SK-N-SH treated with all-trans-retinoic acid at 6 μM for 48 hours (cell line): ENCODE results near the gene ABHD5.

Experiments used
- ATAC-seq: fragments of 200-7000 bp; cut with Tn5 transposase; 3 replicates; pipeline ENCODE4 v1.9.1; 2020; ENCODE audit warnings: mild to moderate bottlenecking, moderate library complexity
- ARNTL ChIP-seq: fragments of 450-650 bp; formaldehyde crosslinking; IDR thresholded peaks from 2 replicates; pipeline ENCODE4 v1.5.0; 2020; ENCODE audit warnings: low read depth, mild to moderate bottlenecking, moderate library complexity, borderline replicate concordance
- BACH2 ChIP-seq: fragments of 250-450 bp; sonication (Bioruptor Pico); IDR thresholded peaks from 2 replicates; pipeline ENCODE4 v1.9.0; 2021; ENCODE audit warnings: mild to moderate bottlenecking, borderline replicate concordance
- CSDC2 ChIP-seq: fragments of 250-450 bp; sonication (Bioruptor Pico); IDR thresholded peaks from 2 replicates; pipeline ENCODE4 v1.5.0; 2020; ENCODE audit warnings: mild to moderate bottlenecking, moderate library complexity
- ESRRG ChIP-seq: fragments of 250-450 bp; sonication (Bioruptor Pico); IDR thresholded peaks from 2 replicates; pipeline ENCODE4 v1.6.1; 2021; ENCODE audit warnings: mild to moderate bottlenecking
- GLIS3 ChIP-seq: fragments of 250-450 bp; sonication (Bioruptor Pico); IDR thresholded peaks from 2 replicates; pipeline ENCODE4 v1.5.0; 2020; ENCODE audit warnings: mild to moderate bottlenecking, moderate library complexity
- ISL1 ChIP-seq: fragments of 250-450 bp; sonication (Bioruptor Pico); IDR thresholded peaks from 2 replicates; pipeline ENCODE4 v2.1.2; 2022; ENCODE audit warnings: mild to moderate bottlenecking, moderate library complexity
- OSR1 ChIP-seq: fragments of 250-450 bp; sonication (Bioruptor Pico); IDR thresholded peaks from 2 replicates; pipeline ENCODE4 v1.8.0; 2022; ENCODE audit warnings: moderate library complexity, mild to moderate bottlenecking, inconsistent platforms
- PPARA ChIP-seq: fragments of 250-450 bp; sonication (Bioruptor Pico); IDR thresholded peaks from 2 replicates; pipeline ENCODE4 v1.5.0; 2020; ENCODE audit warnings: mild to moderate bottlenecking, borderline replicate concordance
- RARB ChIP-seq: fragments of 250-450 bp; sonication (Bioruptor Pico); IDR thresholded peaks from 2 replicates; pipeline ENCODE4 v1.8.0; 2021; ENCODE audit warnings: mild to moderate bottlenecking, moderate library complexity
- SNAI2 ChIP-seq: fragments of 250-450 bp; sonication (Bioruptor Pico); IDR thresholded peaks from 2 replicates; pipeline ENCODE4 v1.5.0; 2020; ENCODE audit warnings: mild to moderate bottlenecking, moderate library complexity
- TOX ChIP-seq: fragments of 250-450 bp; sonication (Bioruptor Pico); IDR thresholded peaks from 2 replicates; pipeline ENCODE4 v1.8.0; 2021; ENCODE audit warnings: mild to moderate bottlenecking, moderate library complexity, borderline replicate concordance
- ZC3H10 ChIP-seq: fragments of 250-450 bp; sonication (Bioruptor Pico); IDR thresholded peaks from 2 replicates; pipeline ENCODE4 v1.5.1; 2021; ENCODE audit warnings: mild to moderate bottlenecking, moderate library complexity
- ZFP3 ChIP-seq: fragments of 250-450 bp; sonication (Bioruptor Pico); IDR thresholded peaks from 2 replicates; pipeline ENCODE4 v1.5.0; 2020; ENCODE audit warnings: mild to moderate bottlenecking, moderate library complexity
- ZFP30 ChIP-seq: fragments of 450-650 bp; formaldehyde crosslinking; IDR thresholded peaks from 2 replicates; pipeline ENCODE4 v1.5.0; 2022; ENCODE audit warnings: mild to moderate bottlenecking, moderate library complexity
- ZNF565 ChIP-seq: fragments of 450-650 bp; formaldehyde crosslinking; conservative IDR thresholded peaks from 2 replicates; pipeline ENCODE4 v1.5.0; 2020; ENCODE audit warnings: low read depth, mild to moderate bottlenecking, moderate library complexity
- ZNF70 ChIP-seq: fragments of 450-650 bp; formaldehyde crosslinking; IDR thresholded peaks from 2 replicates; pipeline ENCODE4 v1.5.0; 2020; ENCODE audit warnings: mild to moderate bottlenecking, moderate library complexity
- ZNF8 ChIP-seq: fragments of 450-650 bp; formaldehyde crosslinking; IDR thresholded peaks from 2 replicates; pipeline ENCODE4 v1.5.0; 2020; ENCODE audit warnings: mild to moderate bottlenecking, moderate library complexity
- TF ChIP-seq, protein P1 (sequence below): fragments of 250-450 bp; sonication (Bioruptor Pico); IDR thresholded peaks from 2 replicates; pipeline ENCODE4 v1.5.1; 2020; ENCODE audit warnings: low read depth, mild to moderate bottlenecking, moderate library complexity
- TF ChIP-seq, protein P2 (sequence below): fragments of 250-450 bp; sonication (Bioruptor Pico); IDR thresholded peaks from 2 replicates; pipeline ENCODE4 v1.5.0; 2020; ENCODE audit warnings: mild to moderate bottlenecking, moderate library complexity
- TF ChIP-seq, protein P3 (sequence below): fragments of 250-450 bp; sonication (Bioruptor Pico); IDR thresholded peaks from 2 replicates; pipeline ENCODE4 v1.5.1; 2021; ENCODE audit warnings: mild to moderate bottlenecking, moderate library complexity
- TF ChIP-seq, protein P4 (sequence below): fragments of 250-450 bp; sonication (Bioruptor Pico); IDR thresholded peaks from 2 replicates; pipeline ENCODE4 v1.8.0; 2020; ENCODE audit warnings: mild to moderate bottlenecking, moderate library complexity, borderline replicate concordance

ABHD5 gene

DNA sequence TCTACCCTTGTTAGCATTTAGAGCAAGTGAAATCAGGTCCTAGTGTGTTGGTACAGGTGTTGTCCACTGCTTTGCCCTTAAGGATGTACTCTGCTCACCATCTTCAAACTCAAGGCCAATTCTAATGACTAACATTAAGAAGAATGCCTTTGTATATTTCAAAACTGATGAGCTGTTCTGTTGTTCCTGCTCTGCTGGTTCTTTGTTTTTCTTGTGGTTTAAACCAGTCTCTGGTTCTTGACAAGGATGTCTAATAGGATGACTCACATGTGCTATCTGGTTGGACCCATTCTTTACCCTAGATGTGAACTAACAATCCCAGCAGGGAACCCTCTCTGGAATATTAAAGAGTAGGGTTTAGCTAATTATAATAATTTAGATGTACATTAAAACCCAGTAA is 17.3 kb downstream of the ABHD5 start:
- TF ChIP-seq SNAI2 (CRISPR knock-in tag), result no peak
- TF ChIP-seq OSR1, result no peak
- 0 out of 2 replicates have a peak, but pooled peaks have one; percentile 53 for TF ChIP-seq ZFP3
- no peak for TF ChIP-seq CSDC2 (CRISPR knock-in tag)
- TF ChIP-seq ARNTL (CRISPR knock-in tag), result no peak
- ATAC-seq, result peak; percentile 88

DNA sequence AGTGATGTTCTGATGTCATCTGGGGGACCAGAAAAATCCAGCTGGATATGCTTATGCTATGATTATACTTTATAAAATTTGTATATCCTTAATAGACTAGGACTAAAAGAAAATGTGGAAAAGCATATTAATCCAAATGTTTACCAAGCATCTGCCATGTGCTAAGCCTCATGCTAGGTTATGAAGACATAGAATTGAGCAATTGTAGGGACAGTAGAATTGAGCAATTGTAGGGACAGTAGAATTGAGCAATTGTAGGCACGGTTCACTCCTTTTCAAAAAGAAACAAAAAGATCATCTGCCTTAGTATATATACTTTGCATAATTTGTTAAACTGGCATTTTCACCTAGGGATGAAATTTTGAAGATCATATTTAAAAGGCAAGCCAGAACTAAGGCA is 18.3 kb downstream of the ABHD5 start:
- TF ChIP-seq SNAI2 (CRISPR knock-in tag) (no peak), ARNTL (CRISPR knock-in tag) (no peak)
- no peak; the same call in 2 of the 3 replicates for ATAC-seq

DNA sequence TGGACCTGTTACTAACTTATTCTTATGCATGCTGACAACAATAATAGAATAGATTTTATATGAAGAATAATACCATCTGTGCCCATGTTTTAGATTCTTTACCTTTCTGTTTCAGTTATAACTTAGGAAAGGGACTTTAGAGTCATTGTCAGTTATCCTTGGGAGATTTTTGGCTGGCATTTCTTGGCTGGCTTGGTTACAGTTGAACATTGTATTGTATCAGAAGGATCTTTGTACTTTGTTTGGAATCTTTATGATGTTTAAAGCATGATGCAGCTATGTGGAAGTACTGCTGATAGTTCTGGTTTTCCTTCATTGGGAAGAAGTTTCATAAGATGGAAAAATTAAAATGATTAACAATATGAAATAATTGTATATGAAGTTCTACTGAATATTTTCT is 19.9 kb downstream of the ABHD5 start:
- TF ChIP-seq, protein P1, sequence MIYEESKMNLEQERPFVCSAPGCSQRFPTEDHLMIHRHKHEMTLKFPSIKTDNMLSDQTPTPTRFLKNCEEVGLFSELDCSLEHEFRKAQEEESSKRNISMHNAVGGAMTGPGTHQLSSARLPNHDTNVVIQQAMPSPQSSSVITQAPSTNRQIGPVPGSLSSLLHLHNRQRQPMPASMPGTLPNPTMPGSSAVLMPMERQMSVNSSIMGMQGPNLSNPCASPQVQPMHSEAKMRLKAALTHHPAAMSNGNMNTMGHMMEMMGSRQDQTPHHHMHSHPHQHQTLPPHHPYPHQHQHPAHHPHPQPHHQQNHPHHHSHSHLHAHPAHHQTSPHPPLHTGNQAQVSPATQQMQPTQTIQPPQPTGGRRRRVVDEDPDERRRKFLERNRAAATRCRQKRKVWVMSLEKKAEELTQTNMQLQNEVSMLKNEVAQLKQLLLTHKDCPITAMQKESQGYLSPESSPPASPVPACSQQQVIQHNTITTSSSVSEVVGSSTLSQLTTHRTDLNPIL (CRISPR knock-in tag), result no peak
- TF ChIP-seq PPARA (CRISPR knock-in tag) (no peak), ZC3H10 (CRISPR knock-in tag) (no peak), ISL1 (CRISPR knock-in tag) (no peak), GLIS3 (CRISPR knock-in tag) (no peak), RARB (CRISPR knock-in tag) (no peak), ZFP3 (no peak), ESRRG (CRISPR knock-in tag) (no peak), BACH2 (CRISPR knock-in tag) (no peak), ZNF70 (CRISPR knock-in tag) (no peak), ARNTL (CRISPR knock-in tag) (no peak), ZFP30 (CRISPR knock-in tag) (no peak), ZNF8 (CRISPR knock-in tag) (no peak), SNAI2 (CRISPR knock-in tag) (no peak), TOX (no peak), CSDC2 (CRISPR knock-in tag) (no peak)
- TF ChIP-seq, protein P2, sequence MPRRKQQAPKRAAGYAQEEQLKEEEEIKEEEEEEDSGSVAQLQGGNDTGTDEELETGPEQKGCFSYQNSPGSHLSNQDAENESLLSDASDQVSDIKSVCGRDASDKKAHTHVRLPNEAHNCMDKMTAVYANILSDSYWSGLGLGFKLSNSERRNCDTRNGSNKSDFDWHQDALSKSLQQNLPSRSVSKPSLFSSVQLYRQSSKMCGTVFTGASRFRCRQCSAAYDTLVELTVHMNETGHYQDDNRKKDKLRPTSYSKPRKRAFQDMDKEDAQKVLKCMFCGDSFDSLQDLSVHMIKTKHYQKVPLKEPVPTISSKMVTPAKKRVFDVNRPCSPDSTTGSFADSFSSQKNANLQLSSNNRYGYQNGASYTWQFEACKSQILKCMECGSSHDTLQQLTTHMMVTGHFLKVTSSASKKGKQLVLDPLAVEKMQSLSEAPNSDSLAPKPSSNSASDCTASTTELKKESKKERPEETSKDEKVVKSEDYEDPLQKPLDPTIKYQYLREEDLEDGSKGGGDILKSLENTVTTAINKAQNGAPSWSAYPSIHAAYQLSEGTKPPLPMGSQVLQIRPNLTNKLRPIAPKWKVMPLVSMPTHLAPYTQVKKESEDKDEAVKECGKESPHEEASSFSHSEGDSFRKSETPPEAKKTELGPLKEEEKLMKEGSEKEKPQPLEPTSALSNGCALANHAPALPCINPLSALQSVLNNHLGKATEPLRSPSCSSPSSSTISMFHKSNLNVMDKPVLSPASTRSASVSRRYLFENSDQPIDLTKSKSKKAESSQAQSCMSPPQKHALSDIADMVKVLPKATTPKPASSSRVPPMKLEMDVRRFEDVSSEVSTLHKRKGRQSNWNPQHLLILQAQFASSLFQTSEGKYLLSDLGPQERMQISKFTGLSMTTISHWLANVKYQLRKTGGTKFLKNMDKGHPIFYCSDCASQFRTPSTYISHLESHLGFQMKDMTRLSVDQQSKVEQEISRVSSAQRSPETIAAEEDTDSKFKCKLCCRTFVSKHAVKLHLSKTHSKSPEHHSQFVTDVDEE (CRISPR knock-in tag), result no peak
- TF ChIP-seq, protein P3, sequence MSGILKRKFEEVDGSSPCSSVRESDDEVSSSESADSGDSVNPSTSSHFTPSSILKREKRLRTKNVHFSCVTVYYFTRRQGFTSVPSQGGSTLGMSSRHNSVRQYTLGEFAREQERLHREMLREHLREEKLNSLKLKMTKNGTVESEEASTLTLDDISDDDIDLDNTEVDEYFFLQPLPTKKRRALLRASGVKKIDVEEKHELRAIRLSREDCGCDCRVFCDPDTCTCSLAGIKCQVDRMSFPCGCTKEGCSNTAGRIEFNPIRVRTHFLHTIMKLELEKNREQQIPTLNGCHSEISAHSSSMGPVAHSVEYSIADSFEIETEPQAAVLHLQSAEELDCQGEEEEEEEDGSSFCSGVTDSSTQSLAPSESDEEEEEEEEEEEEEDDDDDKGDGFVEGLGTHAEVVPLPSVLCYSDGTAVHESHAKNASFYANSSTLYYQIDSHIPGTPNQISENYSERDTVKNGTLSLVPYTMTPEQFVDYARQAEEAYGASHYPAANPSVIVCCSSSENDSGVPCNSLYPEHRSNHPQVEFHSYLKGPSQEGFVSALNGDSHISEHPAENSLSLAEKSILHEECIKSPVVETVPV (CRISPR knock-in tag), result no peak
- ATAC-seq, result no peak

DNA sequence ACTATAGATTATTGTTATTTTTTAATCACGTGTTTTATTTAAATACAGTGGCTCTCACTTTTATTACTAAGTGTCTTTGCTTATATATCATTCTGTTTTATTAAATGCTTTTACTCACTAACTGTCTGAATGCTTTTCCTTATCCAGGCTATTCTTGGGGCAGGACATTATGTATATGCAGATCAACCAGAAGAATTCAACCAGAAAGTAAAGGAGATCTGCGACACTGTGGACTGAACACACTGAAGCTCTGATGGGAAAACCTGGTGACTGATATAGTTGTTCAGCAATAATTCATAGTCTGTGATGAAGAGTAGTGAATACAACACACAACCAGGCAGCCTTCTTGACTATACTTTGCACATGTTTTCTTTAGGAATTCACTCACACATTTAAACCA is 27.6 kb downstream of the ABHD5 start:
- no peak for ATAC-seq
- TF ChIP-seq ZNF8 (CRISPR knock-in tag) (no peak), PPARA (CRISPR knock-in tag) (no peak), TOX (no peak), GLIS3 (CRISPR knock-in tag) (no peak), ISL1 (CRISPR knock-in tag) (no peak), ARNTL (CRISPR knock-in tag) (no peak), ZFP3 (no peak), ZNF565 (CRISPR knock-in tag) (no peak), ZFP30 (CRISPR knock-in tag) (no peak)
- TF ChIP-seq, protein P2 (CRISPR knock-in tag), result no peak
- TF ChIP-seq, protein P4, sequence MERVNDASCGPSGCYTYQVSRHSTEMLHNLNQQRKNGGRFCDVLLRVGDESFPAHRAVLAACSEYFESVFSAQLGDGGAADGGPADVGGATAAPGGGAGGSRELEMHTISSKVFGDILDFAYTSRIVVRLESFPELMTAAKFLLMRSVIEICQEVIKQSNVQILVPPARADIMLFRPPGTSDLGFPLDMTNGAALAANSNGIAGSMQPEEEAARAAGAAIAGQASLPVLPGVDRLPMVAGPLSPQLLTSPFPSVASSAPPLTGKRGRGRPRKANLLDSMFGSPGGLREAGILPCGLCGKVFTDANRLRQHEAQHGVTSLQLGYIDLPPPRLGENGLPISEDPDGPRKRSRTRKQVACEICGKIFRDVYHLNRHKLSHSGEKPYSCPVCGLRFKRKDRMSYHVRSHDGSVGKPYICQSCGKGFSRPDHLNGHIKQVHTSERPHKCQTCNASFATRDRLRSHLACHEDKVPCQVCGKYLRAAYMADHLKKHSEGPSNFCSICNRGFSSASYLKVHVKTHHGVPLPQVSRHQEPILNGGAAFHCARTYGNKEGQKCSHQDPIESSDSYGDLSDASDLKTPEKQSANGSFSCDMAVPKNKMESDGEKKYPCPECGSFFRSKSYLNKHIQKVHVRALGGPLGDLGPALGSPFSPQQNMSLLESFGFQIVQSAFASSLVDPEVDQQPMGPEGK, result no peak
